Caco-2 (cell line): ENCODE results near the gene HIRA. TPM values are rescaled to one million over a fixed set of nuclear protein-coding genes. Genes with fewer than 3 reads are reported as not detected.

Source experiments
- BruUV-seq: library from RNA; stranded (reverse); fragments of 400-500 nt; replicated peaks from 2 replicates; lab custom pipeline; 2021; lab: Mats Ljungman, UMichigan
- CTCF ChIA-PET: fragments of 300-600 bp; sonication (Branson Sonifier 250); formaldehyde crosslinking; loops from one replicate; lab custom pipeline; 2022; ENCODE audit warnings: antibody characterized with exemption; lab: Charles Lee
- POLR2A ChIA-PET: fragments of 300-600 bp; sonication (Branson Sonifier 250); formaldehyde crosslinking; loops from one replicate; lab custom pipeline; 2022; ENCODE audit warnings: antibody characterized with exemption; lab: Charles Lee
- DNase-seq, 2 experiments: peaks; one replicate each; pipeline versions ENCODE4 v3.0.0 to v3.0.0-alpha.2; 2020 to 2022
- H3K27me3 ChIP-seq: replicated peaks from 2 replicates; pipeline ENCODE4 v1.6.0; 2011; ENCODE audit warnings: low read length; ENCODE audit not compliant: control insufficient read depth, insufficient read depth
- H3K36me3 ChIP-seq: 2 replicates; pipeline ENCODE4 v1.5.1; 2011; ENCODE audit warnings: low read length; ENCODE audit not compliant: control insufficient read depth, insufficient read depth
- H3K4me1 ChIP-seq: fragments of 250-450 bp; sonication (Bioruptor Pico); 2 replicates; pipeline ENCODE4 v1.5.1; 2020; ENCODE audit warnings: mild to moderate bottlenecking
- H3K4me3 ChIP-seq: 2 replicates; pipeline ENCODE4 v1.5.1; 2011; ENCODE audit warnings: low read depth, mild to moderate bottlenecking, control low read depth, low read length
- H3K9me3 ChIP-seq: fragments of 250-450 bp; sonication (Bioruptor Pico); 2 replicates; pipeline ENCODE4 v1.5.1; 2020; ENCODE audit warnings: mild to moderate bottlenecking, moderate library complexity
- H3K27ac Mint-ChIP-seq: one replicate; pipeline ENCODE4 v1.8.0; 2022; ENCODE audit warnings: mixed read lengths; ENCODE audit not compliant: unreplicated experiment
- H3K27me3 Mint-ChIP-seq: one replicate; pipeline ENCODE4 v1.8.0; 2022; ENCODE audit warnings: mixed read lengths; ENCODE audit not compliant: insufficient read depth, unreplicated experiment
- H3K36me3 Mint-ChIP-seq: one replicate; pipeline ENCODE4 v1.8.0; 2022; ENCODE audit warnings: mild to moderate bottlenecking, mixed read lengths; ENCODE audit not compliant: insufficient read depth, unreplicated experiment
- H3K4me1 Mint-ChIP-seq: one replicate; pipeline ENCODE4 v1.8.0; 2022; ENCODE audit warnings: low read depth, mixed read lengths; ENCODE audit not compliant: unreplicated experiment
- H3K4me3 Mint-ChIP-seq: one replicate; pipeline ENCODE4 v1.8.0; 2022; ENCODE audit warnings: mild to moderate bottlenecking, moderate library complexity, mixed read lengths; ENCODE audit not compliant: unreplicated experiment
- H3K9me3 Mint-ChIP-seq: one replicate; pipeline ENCODE4 v1.8.0; 2022; ENCODE audit warnings: mixed read lengths; ENCODE audit not compliant: unreplicated experiment
- intact Hi-C: fragments of 100-400 bp; cut with micrococcal nuclease; formaldehyde crosslinking; loops from one replicate; pipeline ENCODE4 v1.10.0; 2022; ENCODE audit not compliant: unreplicated experiment
- total RNA-seq: library from RNA; stranded (reverse); gene quantifications from 2 replicates; pipeline ENCODE4 v1.2.3, GENCODE V29; 2022
- TF ChIP-seq, protein P1 (sequence below), 2 experiments: fragments of 200-600 bp in 1 of 2; IDR thresholded peaks; 1 replicate in 1 of 2; 2 replicates in 1 of 2; pipeline versions ENCODE4 v1.5.1 to v1.8.0; 2011 to 2022; ENCODE audit warnings: antibody characterized with exemption in 1 of 2, control low read depth in 1 of 2, inconsistent platforms in 1 of 2, low read depth in 1 of 2, low read length in 1 of 2, mild to moderate bottlenecking in 1 of 2, moderate library complexity in 1 of 2; ENCODE audit not compliant: insufficient read depth in 1 of 2, severe bottlenecking in 1 of 2, unreplicated experiment in 1 of 2

HIRA gene
- total RNA-seq, 1 experiment from 2014 or later: 60.1 TPM

DNA sequence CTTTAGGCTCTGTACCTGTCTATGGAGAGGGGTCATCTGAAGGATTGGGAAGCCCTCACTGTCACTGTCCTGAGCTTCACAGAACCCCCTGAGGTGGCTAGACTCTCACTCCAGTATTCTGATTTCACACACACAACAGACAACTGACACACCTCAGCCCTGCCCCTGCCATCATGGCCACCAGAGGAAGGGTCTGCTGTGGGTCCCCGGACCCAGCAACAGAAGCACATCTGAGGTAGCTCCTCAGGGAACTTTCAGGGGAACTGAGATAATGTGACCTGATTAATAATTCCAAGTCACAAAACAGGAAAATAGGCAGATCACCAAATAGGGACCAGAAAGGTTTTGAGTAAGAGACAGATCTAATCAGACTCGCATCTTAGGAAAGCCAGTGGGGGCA is 23.5 kb upstream of the HIRA start:
- POLR2A ChIA-PET: no interaction called here
- peaks cover 58% of the 10 kb centered on the region for H3K36me3 Mint-ChIP-seq

DNA sequence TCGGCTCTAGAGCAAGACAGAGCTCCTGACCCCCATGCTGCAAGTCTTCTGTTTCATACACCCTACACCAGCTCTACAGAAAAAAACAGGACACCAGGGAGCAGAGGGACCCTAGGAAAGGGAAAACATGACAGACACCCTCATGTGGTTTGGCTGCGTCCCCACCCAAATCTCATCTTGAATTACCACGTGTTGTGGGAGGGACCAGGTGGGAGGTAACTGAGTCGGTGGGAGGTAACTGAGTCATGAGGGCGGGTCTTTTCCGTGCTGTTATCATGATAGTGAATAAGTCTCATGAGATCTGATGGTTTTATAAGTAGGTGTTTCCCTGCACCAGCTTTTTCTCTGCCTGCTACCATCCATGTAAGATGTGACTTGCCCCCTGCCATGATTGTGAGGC is 22.6 kb upstream of the HIRA start:
- H3K9me3 ChIP-seq: no peaks in the 10 kb centered on the region
- no TSS peak for BruUV-seq
- no peaks in the 10 kb centered on the region for H3K4me1 Mint-ChIP-seq
- peaks cover 52% of the 10 kb centered on the region for H3K36me3 Mint-ChIP-seq
- no peaks in the 10 kb centered on the region for H3K27me3 ChIP-seq
- TF ChIP-seq, protein P1, sequence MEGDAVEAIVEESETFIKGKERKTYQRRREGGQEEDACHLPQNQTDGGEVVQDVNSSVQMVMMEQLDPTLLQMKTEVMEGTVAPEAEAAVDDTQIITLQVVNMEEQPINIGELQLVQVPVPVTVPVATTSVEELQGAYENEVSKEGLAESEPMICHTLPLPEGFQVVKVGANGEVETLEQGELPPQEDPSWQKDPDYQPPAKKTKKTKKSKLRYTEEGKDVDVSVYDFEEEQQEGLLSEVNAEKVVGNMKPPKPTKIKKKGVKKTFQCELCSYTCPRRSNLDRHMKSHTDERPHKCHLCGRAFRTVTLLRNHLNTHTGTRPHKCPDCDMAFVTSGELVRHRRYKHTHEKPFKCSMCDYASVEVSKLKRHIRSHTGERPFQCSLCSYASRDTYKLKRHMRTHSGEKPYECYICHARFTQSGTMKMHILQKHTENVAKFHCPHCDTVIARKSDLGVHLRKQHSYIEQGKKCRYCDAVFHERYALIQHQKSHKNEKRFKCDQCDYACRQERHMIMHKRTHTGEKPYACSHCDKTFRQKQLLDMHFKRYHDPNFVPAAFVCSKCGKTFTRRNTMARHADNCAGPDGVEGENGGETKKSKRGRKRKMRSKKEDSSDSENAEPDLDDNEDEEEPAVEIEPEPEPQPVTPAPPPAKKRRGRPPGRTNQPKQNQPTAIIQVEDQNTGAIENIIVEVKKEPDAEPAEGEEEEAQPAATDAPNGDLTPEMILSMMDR (IDR thresholded peaks at IDR 0.05; ENCODE audit: insufficient read depth in 1 of 2, low read depth in 1 of 2, low read length in 1 of 2, severe bottlenecking in 1 of 2, unreplicated experiment in 1 of 2): no peak
- ChIA-PET POLR2A (no interaction called here), CTCF (interaction anchor here (0.7 kb wide), 1 partner anchor 22 kb away, joined by 4 read pairs; no protein-coding TSS in a partner anchor)
- no peaks in the 10 kb centered on the region; the same call in 1 of the 2 replicates for H3K36me3 ChIP-seq
- DNase-seq: no peak
- no peaks in the 10 kb centered on the region for H3K9me3 Mint-ChIP-seq
- H3K4me3 Mint-ChIP-seq: no peak overlapping the region
- no peaks in the 10 kb centered on the region for H3K4me1 ChIP-seq
- intact Hi-C loops: no loop called here
- no peak overlapping the region for H3K4me3 ChIP-seq
- no peaks in the 10 kb centered on the region for H3K27me3 Mint-ChIP-seq
- no peak overlapping the region for H3K27ac Mint-ChIP-seq

More for the DNA sequence above, 23.5 kb upstream of the HIRA start:
- Mint-ChIP-seq H3K4me1 (no peaks in the 10 kb centered on the region), H3K4me3 (no peak overlapping the region), H3K27ac (no peak overlapping the region), H3K27me3 (no peaks in the 10 kb centered on the region), H3K9me3 (no peaks in the 10 kb centered on the region)
- no TSS peak for BruUV-seq
- Histone ChIP-seq H3K36me3 (no peaks in the 10 kb centered on the region; the same call in 1 of the 2 replicates), H3K4me1 (no peaks in the 10 kb centered on the region), H3K9me3 (no peaks in the 10 kb centered on the region), H3K4me3 (no peak overlapping the region), H3K27me3 (no peaks in the 10 kb centered on the region)
- intact Hi-C loops: no loop called here
- CTCF ChIA-PET: no interaction called here
- TF ChIP-seq, protein P1 (IDR thresholded peaks at IDR 0.05; ENCODE audit: insufficient read depth in 1 of 2, low read depth in 1 of 2, low read length in 1 of 2, severe bottlenecking in 1 of 2, unreplicated experiment in 1 of 2): no peak
- no peak for DNase-seq

DNA sequence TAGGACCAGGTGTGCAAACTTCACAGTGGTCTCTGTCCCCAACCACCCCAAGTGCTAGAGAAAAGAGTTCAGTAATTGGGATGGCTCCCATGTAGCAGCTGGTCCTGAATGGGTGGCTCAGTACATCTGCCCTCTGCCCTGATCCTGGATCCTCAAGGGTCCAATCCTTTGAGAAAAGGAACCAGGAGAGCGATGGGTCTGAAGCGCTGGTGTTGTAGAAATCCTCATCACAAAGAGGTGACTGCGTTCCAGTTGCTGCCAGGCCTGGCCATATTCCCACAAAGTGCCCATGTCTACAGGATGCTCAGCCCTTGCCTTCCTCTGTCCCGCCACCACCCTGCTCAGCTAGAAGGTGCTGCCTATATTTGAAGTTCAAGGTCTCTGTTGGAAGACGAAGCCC is 22.2 kb upstream of the HIRA start:
- intact Hi-C loops: no loop called here
- TF ChIP-seq, protein P1 (IDR thresholded peaks at IDR 0.05; ENCODE audit: insufficient read depth in 1 of 2, low read depth in 1 of 2, low read length in 1 of 2, severe bottlenecking in 1 of 2, unreplicated experiment in 1 of 2): no peak
- Mint-ChIP-seq H3K9me3 (no peaks in the 10 kb centered on the region), H3K27me3 (no peaks in the 10 kb centered on the region), H3K4me3 (no peak overlapping the region), H3K36me3 (peaks cover 50% of the 10 kb centered on the region), H3K27ac (no peak overlapping the region), H3K4me1 (no peaks in the 10 kb centered on the region)
- no peaks in the 10 kb centered on the region for H3K9me3 ChIP-seq
- no peak overlapping the region for H3K4me3 ChIP-seq
- H3K36me3 ChIP-seq: no peaks in the 10 kb centered on the region; the same call in 1 of the 2 replicates
- H3K4me1 ChIP-seq: no peaks in the 10 kb centered on the region
- no peaks in the 10 kb centered on the region for H3K27me3 ChIP-seq
- no TSS peak for BruUV-seq
- ChIA-PET POLR2A (no interaction called here), CTCF (interaction anchor here (0.7 kb wide), 1 partner anchor 22 kb away, joined by 4 read pairs; no protein-coding TSS in a partner anchor)
- DNase-seq: no peak
